Measurements from ENCODE around the gene EN1.

Gene EN1

GRCh38 chr2:118816669-118817068 is 30.8 kb downstream of the EN1 start:
- no peak for DNase-seq

- no peak for DNase-seq
These were observed 31.7 kb downstream of the EN1 start for GRCh38 chr2:118815731-118816130.

GRCh38 chr2:118815314-118815713 is 32.1 kb downstream of the EN1 start:
- DNase-seq: no peak

- no peak for DNase-seq
These were observed 33.1 kb downstream of the EN1 start for GRCh38 chr2:118814368-118814767.

- no peak for DNase-seq
These were observed 33.7 kb downstream of the EN1 start for GRCh38 chr2:118813601-118814339.

- peak; percentile 39 for DNase-seq
These were observed 34.3 kb downstream of the EN1 start for GRCh38 chr2:118813111-118813510.

GRCh38 chr2:118812552-118812951 is 34.9 kb downstream of the EN1 start:
- peak; percentile 91 for DNase-seq

GRCh38 chr2:118811514-118812115 is 35.8 kb downstream of the EN1 start:
- no peak for DNase-seq

GRCh38 chr2:118810766-118811165 is 36.7 kb downstream of the EN1 start:
- peak; percentile 97 for DNase-seq

GRCh38 chr2:118808429-118808809 is 39.0 kb downstream of the EN1 start:
- DNase-seq: no peak

GRCh38 chr2:118807668-118808428 is 39.6 kb downstream of the EN1 start:
- no peak for DNase-seq

- DNase-seq: no peak
These were observed 40.4 kb downstream of the EN1 start for GRCh38 chr2:118806797-118807667.

- DNase-seq: no peak
These were observed 42.3 kb downstream of the EN1 start for GRCh38 chr2:118805064-118805690.

GRCh38 chr2:118803012-118803411 is 44.4 kb downstream of the EN1 start:
- DNase-seq: no peak

GRCh38 chr2:118801151-118801550 is 46.3 kb downstream of the EN1 start:
- no peak for DNase-seq

GRCh38 chr2:118800736-118801135 is 46.7 kb downstream of the EN1 start:
- no peak for DNase-seq

GRCh38 chr2:118794546-118794945 is 52.9 kb downstream of the EN1 start:
- no peak for DNase-seq
